GM12878 (cell line): Measurements from ENCODE around the gene MRPS18A. TPM values are rescaled to one million over a fixed set of nuclear protein-coding genes. Genes with fewer than 3 reads are reported as not detected.

ENCODE experiments used
- ATAC-seq: fragments of 200-7000 bp; cut with Tn5 transposase; 3 replicates; pipeline ENCODE4 v1.9.1; 2020; ENCODE audit warnings: mild to moderate bottlenecking, moderate library complexity
- BruUV-seq: library from RNA; stranded (reverse); fragments of 400-500 nt; replicated peaks from 2 replicates; lab custom pipeline; 2021; lab: Mats Ljungman, UMichigan
- CTCF ChIA-PET: fragments of 300-600 bp; sonication (Branson Sonifier 250); formaldehyde crosslinking; extraction: SDS; loops from one replicate; lab custom pipeline; 2021; ENCODE audit warnings: inconsistent platforms; lab: Yijun Ruan, JAX
- POLR2A ChIA-PET: fragments of 350-600 bp; formaldehyde crosslinking; extraction: SDS; loops from one replicate; lab custom pipeline; 2021; ENCODE audit warnings: inconsistent platforms; lab: Charles Lee
- RAD21 ChIA-PET: fragments of 300-600 bp; sonication (Branson Sonifier 250); formaldehyde crosslinking; loops from one replicate; lab custom pipeline; 2023; ENCODE audit warnings: antibody characterized with exemption; ENCODE audit not compliant: unreplicated experiment; lab: Charles Lee
- SMC1A ChIA-PET: fragments of 300-600 bp; sonication (Branson Sonifier 250); formaldehyde crosslinking; loops from one replicate; lab custom pipeline; 2023; ENCODE audit not compliant: unreplicated experiment, uncharacterized antibody; lab: Charles Lee
- DNase-seq: peaks from one replicate; pipeline ENCODE4 v3.0.0-alpha.2; 2011; ENCODE audit warnings: low read depth, low spot score
- FAIRE-seq: peaks from 3 replicates; lab custom pipeline; 2011; peaks lifted over from hg19 to GRCh38; lab: Jason Lieb, UNC
- H2AFZ ChIP-seq: 2 replicates; pipeline ENCODE4 v1.6.0; 2011; ENCODE audit warnings: low read depth, low read length, control low read depth; ENCODE audit not compliant: control insufficient read depth
- H3K27ac ChIP-seq: 2 replicates; pipeline ENCODE4 v1.5.1; 2011; ENCODE audit warnings: control low read depth; ENCODE audit not compliant: control insufficient read depth, insufficient read depth
- H3K27me3 ChIP-seq, 2 experiments: replicated peaks in 1 of 2; 2 replicates each; pipeline versions ENCODE4 v1.6.0 to v1.6.1; 2011; ENCODE audit warnings: low read length in 1 of 2; ENCODE audit not compliant: control insufficient read depth in 2 of 2, insufficient read depth in 2 of 2
- H3K36me3 ChIP-seq, 2 experiments: 2 replicates each; pipeline ENCODE4 v1.5.1; 2011; ENCODE audit warnings: low read length in 1 of 2; ENCODE audit not compliant: control insufficient read depth in 2 of 2, insufficient read depth in 2 of 2
- H3K4me1 ChIP-seq: 2 replicates; pipeline ENCODE4 v1.6.1; 2011; ENCODE audit warnings: mild to moderate bottlenecking, low read length, moderate library complexity, mixed read lengths; ENCODE audit not compliant: control insufficient read depth, insufficient read depth
- H3K4me2 ChIP-seq: 2 replicates; pipeline ENCODE4 v1.6.0; 2011; ENCODE audit warnings: control low read depth; ENCODE audit not compliant: control insufficient read depth, insufficient read depth
- H3K4me3 ChIP-seq: fragments of 200-600 bp; sonication (generic); 2 replicates; pipeline ENCODE4 v1.5.1; 2016
- H3K79me2 ChIP-seq: 2 replicates; pipeline ENCODE4 v1.6.0; 2011; ENCODE audit warnings: low read length; ENCODE audit not compliant: control insufficient read depth, insufficient read depth
- H3K9ac ChIP-seq: 2 replicates; pipeline ENCODE4 v1.8.0; 2011; ENCODE audit warnings: low read length, control low read depth, mixed read lengths; ENCODE audit not compliant: control insufficient read depth, insufficient read depth
- H3K9me3 ChIP-seq: replicated peaks from 3 replicates; pipeline ENCODE4 v1.5.1; 2011; ENCODE audit warnings: mild to moderate bottlenecking, low read length; ENCODE audit not compliant: control insufficient read depth, insufficient read depth
- H4K20me1 ChIP-seq: 2 replicates; pipeline ENCODE4 v1.6.0; 2011; ENCODE audit not compliant: control insufficient read depth, insufficient read depth
- CBFB ChIP-seq: IDR thresholded peaks from 2 replicates; pipeline ENCODE4 v1.6.1; 2016; ENCODE audit warnings: antibody characterized with exemption, low read depth
- CEBPZ ChIP-seq: fragments of 150-350 bp; IDR thresholded peaks from 2 replicates; pipeline ENCODE4 v1.6.1; 2016; ENCODE audit warnings: low read depth, low read length
- EGR1 ChIP-seq, 2 experiments: IDR thresholded peaks; 1 replicate in 1 of 2; 2 replicates in 1 of 2; pipeline ENCODE4 v1.6.1; 2011 to 2012; ENCODE audit warnings: low read depth in 2 of 2, low read length in 2 of 2, borderline replicate concordance in 1 of 2, mild to moderate bottlenecking in 1 of 2, moderate library complexity in 1 of 2
- POLR2A ChIP-seq: IDR thresholded peaks from 2 replicates; pipeline ENCODE4 v1.6.1; 2011; ENCODE audit warnings: low read depth, mild to moderate bottlenecking, low read length
- POLR2AphosphoS5 ChIP-seq: IDR thresholded peaks from 2 replicates; pipeline ENCODE4 v1.6.1; 2011; ENCODE audit warnings: mild to moderate bottlenecking, low read length, inconsistent platforms
- SREBF1 ChIP-seq: IDR thresholded peaks from 2 replicates; pipeline ENCODE4 v1.6.1; 2012; ENCODE audit warnings: mild to moderate bottlenecking, low read length
- ZBTB40 ChIP-seq: fragments of 450-650 bp; IDR thresholded peaks from 2 replicates; pipeline ENCODE4 v1.6.1; 2016; ENCODE audit warnings: mild to moderate bottlenecking, moderate library complexity, borderline replicate concordance
- ZNF217 ChIP-seq: fragments of 450-650 bp; IDR thresholded peaks from 2 replicates; pipeline ENCODE4 v1.6.1; 2017; ENCODE audit warnings: antibody characterized with exemption, mild to moderate bottlenecking
- WGBS: methylation state at CpG from one replicate; pipeline ENCODE4 v1.1.6; 2016; ENCODE audit warnings: low lambda C conversion rate; ENCODE audit not compliant: insufficient replicate concordance, insufficient coverage; ENCODE audit errors: missing lambda C conversion rate; 5-methylcytosine and 5-hydroxymethylcytosine counted together
- in situ Hi-C: fragments of 300-500 bp; cut with MboI; formaldehyde crosslinking; loops from 9 replicates; pipeline ENCODE4 v1.14.3; 2018; ENCODE audit warnings: mixed read lengths
- intact Hi-C: fragments of 100-400 bp; cut with micrococcal nuclease; formaldehyde crosslinking; loops from one replicate; pipeline ENCODE4 v1.14.2; 2022; ENCODE audit not compliant: unreplicated experiment
- polyA plus RNA-seq, 11 experiments: library from polyadenylated mRNA; depleted of rRNA in 4 of 11; unstranded in 6 of 11; stranded (reverse) in 5 of 11; fragments of >200 nt; fragmentation: Nextera tagmentation in 4 of 11; fragmentation: Illumina TruSeq in 1 of 11; extraction: Ambion mirVana in 4 of 11; extraction: Trizol in 1 of 11; gene quantifications; 1 replicate in 1 of 11; 2 replicates in 10 of 11; pipeline versions ENCODE4 v1.2.1 to v1.2.3, GENCODE V29; 2011 to 2016; ENCODE audit warnings: inconsistent platforms in 2 of 11, missing spikeins in 2 of 11, low read depth in 1 of 11
- total RNA-seq, 4 experiments: library from RNA; depleted of rRNA in 3 of 4; stranded (reverse); fragments of >200 nt in 3 of 4; fragmentation: Illumina TruSeq in 1 of 4; extraction: Trizol in 1 of 4; gene quantifications; 2 replicates each; pipeline versions ENCODE4 v1.2.1 to v1.2.3, GENCODE V29; 2013 to 2021
- TF ChIP-seq, protein P1 (sequence below): IDR thresholded peaks from 2 replicates; pipeline ENCODE4 v1.6.1; 2011; ENCODE audit warnings: borderline replicate concordance, low read depth, mild to moderate bottlenecking, moderate library complexity, low read length; ENCODE audit not compliant: insufficient read depth, poor library complexity, severe bottlenecking
- TF ChIP-seq, protein P2 (sequence below): fragments of 450-650 bp; IDR thresholded peaks from 2 replicates; pipeline ENCODE4 v1.6.1; 2017; ENCODE audit warnings: mild to moderate bottlenecking, moderate library complexity

MRPS18A gene
- total and polyA plus RNA-seq, 10 of the 15 experiments (the other 5 are each of a cell fraction or from before 2014, with no cell fraction given) = 66.3 to 158 (median 98.7) TPM

GRCh38 chr6:43716099-43716498, 28.5 kb upstream of the MRPS18A start:
- SMC1A ChIA-PET = interaction anchor here (1.3 to 2.1 kb wide), 3 partner anchors 8 to 33 kb away, joined by 3 to 18 read pairs (median 17); no protein-coding TSS in a partner anchor
- Histone ChIP-seq H3K9me3 (no peaks in the 10 kb centered on the region), H3K9ac (no peak overlapping the region), H3K27me3 (no peaks in the 10 kb centered on the region), H3K4me2 (no peak overlapping the region; the same call in 1 of the 2 replicates), H3K4me1 (peaks cover 28% of the 10 kb centered on the region), H3K27ac (no peak overlapping the region), H3K36me3 (no peaks in the 10 kb centered on the region), H4K20me1 (no peaks in the 10 kb centered on the region), H3K79me2 (no peaks in the 10 kb centered on the region), H2AFZ (no peak overlapping the region), H3K4me3 (no peak overlapping the region)
- CTCF ChIA-PET = interaction anchor here (0.9 to 2.6 kb wide), 6 partner anchors 9 to 363 kb away, joined by 3 to 10 read pairs (median 4); partner anchors contain the start of genes MRPS18A and VEGFA
- BruUV-seq = no TSS peak
- intact Hi-C loops (no loop called here), in situ Hi-C loops (no loop called here)
- 90% methylated on average over 9 of the region's 9 CpGs for WGBS
- FAIRE-seq (no peak), ATAC-seq (no peak), DNase-seq (no peak)
- POLR2A ChIA-PET = interaction anchor here (1.4 to 2.2 kb wide), 2 partner anchors 9 to 54 kb away, joined by 4 to 7 read pairs; partner anchors contain the start of gene VEGFA
- RAD21 ChIA-PET = interaction anchor here (1.8 kb wide), 1 partner anchor 9 kb away, joined by 16 read pairs; no protein-coding TSS in a partner anchor
- TF ChIP-seq POLR2AphosphoS5 (no peak), CBFB (no peak), ZBTB40 (no peak), EGR1 (IDR thresholded peaks at IDR 0.05; ENCODE audit: borderline replicate concordance in 1 of 2, low read depth in 2 of 2, low read length in 2 of 2) (no peak), CEBPZ (no peak), SREBF1 (no peak), ZNF217 (no peak), POLR2A (no peak)
- TF ChIP-seq, protein P1, sequence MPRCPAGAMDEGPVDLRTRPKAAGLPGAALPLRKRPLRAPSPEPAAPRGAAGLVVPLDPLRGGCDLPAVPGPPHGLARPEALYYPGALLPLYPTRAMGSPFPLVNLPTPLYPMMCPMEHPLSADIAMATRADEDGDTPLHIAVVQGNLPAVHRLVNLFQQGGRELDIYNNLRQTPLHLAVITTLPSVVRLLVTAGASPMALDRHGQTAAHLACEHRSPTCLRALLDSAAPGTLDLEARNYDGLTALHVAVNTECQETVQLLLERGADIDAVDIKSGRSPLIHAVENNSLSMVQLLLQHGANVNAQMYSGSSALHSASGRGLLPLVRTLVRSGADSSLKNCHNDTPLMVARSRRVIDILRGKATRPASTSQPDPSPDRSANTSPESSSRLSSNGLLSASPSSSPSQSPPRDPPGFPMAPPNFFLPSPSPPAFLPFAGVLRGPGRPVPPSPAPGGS = no peak
- TF ChIP-seq, protein P2, sequence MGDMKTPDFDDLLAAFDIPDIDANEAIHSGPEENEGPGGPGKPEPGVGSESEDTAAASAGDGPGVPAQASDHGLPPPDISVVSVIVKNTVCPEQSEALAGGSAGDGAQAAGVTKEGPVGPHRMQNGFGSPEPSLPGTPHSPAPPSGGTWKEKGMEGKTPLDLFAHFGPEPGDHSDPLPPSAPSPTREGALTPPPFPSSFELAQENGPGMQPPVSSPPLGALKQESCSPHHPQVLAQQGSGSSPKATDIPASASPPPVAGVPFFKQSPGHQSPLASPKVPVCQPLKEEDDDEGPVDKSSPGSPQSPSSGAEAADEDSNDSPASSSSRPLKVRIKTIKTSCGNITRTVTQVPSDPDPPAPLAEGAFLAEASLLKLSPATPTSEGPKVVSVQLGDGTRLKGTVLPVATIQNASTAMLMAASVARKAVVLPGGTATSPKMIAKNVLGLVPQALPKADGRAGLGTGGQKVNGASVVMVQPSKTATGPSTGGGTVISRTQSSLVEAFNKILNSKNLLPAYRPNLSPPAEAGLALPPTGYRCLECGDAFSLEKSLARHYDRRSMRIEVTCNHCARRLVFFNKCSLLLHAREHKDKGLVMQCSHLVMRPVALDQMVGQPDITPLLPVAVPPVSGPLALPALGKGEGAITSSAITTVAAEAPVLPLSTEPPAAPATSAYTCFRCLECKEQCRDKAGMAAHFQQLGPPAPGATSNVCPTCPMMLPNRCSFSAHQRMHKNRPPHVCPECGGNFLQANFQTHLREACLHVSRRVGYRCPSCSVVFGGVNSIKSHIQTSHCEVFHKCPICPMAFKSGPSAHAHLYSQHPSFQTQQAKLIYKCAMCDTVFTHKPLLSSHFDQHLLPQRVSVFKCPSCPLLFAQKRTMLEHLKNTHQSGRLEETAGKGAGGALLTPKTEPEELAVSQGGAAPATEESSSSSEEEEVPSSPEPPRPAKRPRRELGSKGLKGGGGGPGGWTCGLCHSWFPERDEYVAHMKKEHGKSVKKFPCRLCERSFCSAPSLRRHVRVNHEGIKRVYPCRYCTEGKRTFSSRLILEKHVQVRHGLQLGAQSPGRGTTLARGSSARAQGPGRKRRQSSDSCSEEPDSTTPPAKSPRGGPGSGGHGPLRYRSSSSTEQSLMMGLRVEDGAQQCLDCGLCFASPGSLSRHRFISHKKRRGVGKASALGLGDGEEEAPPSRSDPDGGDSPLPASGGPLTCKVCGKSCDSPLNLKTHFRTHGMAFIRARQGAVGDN = no peak
